GM20000 (cell line): ENCODE data around the gene PPP1CA.

Experiments
- DNase-seq: peaks from one replicate; pipeline ENCODE4 v3.0.0; 2012; ENCODE audit warnings: low spot score
- TF ChIP-seq, protein P1 (sequence below): IDR thresholded peaks from 2 replicates; pipeline ENCODE4 v1.5.1; 2012; ENCODE audit warnings: mild to moderate bottlenecking, control low read depth; ENCODE audit errors: extremely low read depth, missing control alignments

The PPP1CA gene

DNA sequence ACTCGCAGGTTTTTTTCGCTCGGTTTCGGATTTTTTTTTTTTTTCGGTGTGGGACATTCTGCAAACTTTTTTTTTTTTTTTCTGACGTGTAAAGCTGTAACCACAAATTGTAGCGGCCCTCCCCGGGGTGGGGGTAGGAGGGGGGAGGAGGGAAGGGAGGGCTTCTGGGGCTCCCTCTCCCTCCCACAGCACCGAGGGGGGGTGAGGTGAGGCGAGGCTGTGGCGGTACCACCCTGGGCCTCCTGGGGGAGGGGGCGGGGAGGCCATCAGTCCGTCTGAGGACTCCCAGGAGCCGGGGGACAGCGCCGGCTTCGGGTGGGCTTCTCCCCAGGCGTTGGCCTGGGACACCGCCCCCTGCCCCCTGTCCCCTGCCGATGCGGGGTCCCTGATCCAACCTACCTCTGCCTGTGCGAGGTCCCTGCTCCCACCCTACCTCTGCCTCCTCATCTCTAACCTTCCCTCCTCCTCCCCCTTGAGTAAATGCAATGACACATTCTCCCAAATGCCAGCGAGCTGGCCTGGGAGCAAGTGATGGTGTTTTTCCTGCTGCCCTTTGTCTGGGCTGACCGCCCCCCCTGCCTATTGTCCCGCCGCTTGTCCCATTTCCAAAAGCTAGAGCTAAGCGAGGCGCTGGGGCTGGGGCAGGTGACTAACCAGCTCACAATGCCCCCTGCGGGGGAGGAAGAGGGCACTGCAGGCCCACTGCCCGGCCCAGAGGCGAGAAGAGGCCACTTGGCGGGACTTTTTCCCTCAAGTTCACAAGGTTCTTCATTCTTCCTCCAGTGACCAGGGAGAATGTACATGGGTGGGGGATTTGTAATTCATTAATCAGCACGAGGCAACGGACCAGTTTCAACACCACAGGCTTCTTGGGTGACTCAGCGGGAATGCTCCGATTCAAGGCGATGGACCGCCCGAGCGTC, 27.7 kb downstream of the PPP1CA start:
- DNase-seq: peak; percentile 85
- TF ChIP-seq, protein P1, sequence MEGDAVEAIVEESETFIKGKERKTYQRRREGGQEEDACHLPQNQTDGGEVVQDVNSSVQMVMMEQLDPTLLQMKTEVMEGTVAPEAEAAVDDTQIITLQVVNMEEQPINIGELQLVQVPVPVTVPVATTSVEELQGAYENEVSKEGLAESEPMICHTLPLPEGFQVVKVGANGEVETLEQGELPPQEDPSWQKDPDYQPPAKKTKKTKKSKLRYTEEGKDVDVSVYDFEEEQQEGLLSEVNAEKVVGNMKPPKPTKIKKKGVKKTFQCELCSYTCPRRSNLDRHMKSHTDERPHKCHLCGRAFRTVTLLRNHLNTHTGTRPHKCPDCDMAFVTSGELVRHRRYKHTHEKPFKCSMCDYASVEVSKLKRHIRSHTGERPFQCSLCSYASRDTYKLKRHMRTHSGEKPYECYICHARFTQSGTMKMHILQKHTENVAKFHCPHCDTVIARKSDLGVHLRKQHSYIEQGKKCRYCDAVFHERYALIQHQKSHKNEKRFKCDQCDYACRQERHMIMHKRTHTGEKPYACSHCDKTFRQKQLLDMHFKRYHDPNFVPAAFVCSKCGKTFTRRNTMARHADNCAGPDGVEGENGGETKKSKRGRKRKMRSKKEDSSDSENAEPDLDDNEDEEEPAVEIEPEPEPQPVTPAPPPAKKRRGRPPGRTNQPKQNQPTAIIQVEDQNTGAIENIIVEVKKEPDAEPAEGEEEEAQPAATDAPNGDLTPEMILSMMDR: peak; percentile 71

DNA sequence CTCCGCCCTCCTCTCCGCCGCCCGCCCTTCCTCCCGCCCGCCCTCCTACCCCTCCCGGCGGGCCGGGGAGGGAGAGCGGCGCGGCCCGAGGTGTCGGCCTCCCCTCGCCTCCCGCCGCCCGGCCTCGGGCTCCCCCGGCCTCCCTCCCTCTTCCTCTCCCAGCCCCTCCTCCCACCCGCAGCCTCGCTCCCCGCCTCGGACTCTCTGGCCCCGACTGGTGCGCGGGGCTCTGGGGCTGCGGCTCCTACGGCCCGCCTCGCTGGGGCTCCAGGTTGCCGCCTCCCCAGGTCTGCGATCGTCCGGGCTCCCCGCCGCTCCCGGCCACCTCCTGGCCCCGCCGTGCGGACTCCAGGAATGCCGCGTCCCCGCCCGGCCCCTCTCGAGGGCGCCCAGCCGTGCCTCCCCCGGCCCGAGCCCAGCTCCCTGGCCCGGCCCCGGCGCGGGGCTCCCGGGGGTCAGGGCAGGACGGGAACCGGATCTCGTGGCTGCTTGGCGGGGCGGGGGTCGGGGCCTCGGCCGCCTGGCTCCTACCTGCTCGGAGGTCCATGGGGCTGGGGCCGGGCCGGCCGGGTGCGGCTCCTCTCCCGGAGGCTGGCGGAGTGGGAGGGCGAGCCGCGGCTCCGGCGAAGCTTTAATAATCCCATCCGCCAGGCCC, 28.5 kb downstream of the PPP1CA start, which contains the start of gene CLCF1:
Gene CLCF1 (minus strand): TSS at position 606 of the 655 bp plus-strand sequence. CDS start 59 bp downstream, at position 547.
- TF ChIP-seq, protein P1: no peak
- peak; percentile 88 for DNase-seq

DNA sequence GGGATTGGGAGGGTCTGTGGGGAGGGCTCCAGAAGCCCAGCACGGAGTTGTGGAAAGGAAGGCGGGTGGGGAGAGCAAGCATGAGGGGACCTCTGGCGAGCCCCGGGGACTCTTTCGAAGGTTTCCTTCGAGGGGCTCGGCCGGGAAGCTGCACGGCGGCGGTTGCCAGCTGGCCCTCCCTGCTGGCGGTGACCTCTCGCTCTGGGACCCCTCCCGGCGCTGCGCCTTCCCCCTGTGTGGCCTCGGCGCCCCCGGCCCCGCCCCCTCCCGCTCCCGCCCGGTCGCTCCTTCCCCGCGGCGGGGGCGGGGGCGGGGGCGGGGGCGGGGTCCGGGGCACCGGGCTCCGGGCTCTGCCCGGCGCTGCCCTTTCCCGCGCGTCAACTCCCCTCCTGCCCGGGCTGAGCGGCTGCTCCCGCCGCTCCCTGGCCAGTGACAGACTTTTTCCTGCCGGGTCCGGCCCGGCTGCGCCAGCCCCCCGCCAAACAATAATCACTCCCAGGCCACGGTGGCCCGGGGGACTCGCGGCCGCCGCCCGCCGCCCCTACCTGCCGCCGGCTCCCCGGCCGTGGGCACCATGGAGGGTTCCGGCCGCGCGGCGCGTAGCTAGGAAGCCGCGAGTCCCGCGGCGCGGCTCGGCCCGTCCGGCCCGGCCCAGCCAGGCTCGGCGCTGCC, 29.2 kb downstream of the PPP1CA start:
- TF ChIP-seq, protein P1: no peak
- peak; percentile 53 for DNase-seq

DNA sequence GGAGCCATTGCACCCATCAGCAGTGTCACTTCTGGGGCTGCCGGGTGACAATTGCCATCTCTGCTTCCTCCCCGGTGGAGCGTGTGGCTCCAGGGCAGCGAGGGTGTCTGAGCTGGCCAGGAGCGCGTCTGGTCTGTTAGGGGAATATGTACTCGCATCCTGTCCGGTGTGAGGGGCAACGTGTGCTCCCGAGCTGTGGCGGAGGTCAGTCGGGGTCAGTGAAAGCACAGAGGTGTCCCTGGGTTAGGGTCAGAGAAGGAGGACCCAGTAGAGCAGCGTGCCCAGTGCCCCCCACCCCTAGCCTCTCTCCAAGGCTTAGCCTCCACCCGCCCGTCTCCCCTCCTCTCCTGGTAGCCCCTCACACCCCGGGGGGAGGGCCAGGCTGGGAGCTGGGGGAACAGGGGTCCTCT, 29.7 kb downstream of the PPP1CA start:
- peak; percentile 55 for DNase-seq
- TF ChIP-seq, protein P1: no peak

DNA sequence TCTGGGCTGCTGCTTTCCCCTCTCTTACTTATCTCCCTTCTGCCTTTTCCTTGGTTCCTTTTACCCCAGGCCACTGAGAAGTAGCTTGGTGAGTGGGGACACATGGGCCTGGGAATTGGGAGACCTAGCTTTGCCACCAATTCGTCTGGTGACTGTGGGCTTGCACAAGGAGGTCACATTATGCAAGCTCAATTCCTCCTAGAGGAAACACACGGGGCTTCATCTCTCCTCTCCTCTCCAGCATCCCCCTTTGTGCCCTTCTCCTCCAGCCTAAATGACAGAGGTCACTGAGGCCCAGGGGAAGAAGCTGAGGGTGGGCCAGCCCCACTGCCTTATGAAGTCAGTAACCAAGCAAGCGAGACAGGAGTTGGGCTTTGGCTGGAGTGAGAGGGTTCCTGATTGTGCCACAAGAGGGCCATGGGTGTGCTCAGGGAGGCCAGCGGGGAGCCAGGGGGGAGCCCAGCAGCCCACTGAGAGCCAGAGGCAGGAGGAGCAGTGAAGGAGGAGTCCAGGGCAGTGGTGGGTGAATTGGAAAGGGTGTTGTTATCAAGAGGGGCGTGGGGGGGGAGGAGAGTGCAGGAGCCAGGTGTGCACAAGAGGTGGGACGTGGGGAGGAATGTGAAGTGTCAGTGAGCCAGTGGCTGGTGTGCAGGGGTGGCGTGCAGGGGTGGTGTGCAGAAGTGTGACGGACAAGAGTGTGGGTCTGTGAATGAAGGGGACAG, 30.3 kb downstream of the PPP1CA start:
- DNase-seq: peak; percentile 76
- TF ChIP-seq, protein P1: peak; percentile 48

DNA sequence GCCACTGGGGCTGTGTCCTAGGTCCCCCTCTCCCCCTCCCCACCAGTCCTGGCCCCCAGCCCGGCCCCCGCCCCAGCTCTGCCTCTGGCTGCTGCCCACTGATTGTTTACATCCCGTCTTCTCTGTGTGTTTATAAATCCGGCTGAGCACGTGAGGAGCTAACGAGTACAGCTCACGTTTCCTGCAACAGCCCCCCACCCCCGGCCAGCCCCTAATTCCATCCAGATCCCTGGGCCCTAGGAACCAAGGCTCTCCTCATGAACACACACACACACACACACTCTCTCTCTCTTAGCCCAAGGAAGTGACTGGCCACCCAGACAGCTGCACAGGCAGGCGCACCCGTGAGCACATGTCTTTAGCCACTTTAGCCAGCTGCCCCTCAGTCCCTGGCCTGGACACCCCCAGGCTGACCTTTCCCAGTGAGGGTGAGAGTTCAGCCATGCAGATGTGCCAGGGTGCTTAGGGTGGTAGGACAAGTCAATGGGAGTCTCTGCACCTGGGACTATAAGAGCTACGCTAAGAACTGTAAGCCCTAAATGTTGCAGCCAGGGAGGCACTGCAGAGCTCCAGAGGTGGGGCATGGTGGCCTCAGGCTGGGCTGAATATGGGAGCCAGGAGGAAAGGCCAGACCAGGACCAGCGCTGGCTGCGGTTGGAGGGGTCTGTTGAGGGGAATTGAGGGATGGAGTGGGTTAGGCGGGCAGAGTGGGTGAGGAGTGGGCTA, 31.1 kb downstream of the PPP1CA start:
- DNase-seq: no peak
- TF ChIP-seq, protein P1: no peak
